Measurements from ENCODE around the gene NF1.

The NF1 gene

DNA sequence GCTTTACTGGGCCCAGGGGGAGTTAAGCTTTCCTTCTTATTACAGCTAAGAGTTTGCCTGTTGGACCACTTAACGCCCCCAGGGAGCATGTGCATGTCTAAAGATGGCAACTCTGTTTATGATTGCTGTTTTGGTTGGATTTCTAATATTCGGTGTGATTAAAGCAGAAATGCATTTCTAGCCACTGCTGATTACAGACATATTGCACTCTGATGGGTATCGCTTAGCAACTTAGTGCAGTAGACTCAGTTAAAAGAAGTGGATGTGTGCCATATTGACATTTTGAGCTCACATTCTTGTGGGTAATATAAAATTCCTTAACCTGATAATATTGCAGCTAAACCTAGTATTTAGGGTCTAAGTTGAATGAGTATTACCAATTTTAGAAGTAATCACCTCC lies 4.2 kb downstream of the NF1 start:
- Histone ChIP-seq H4K91ac (ENCODE audit: low read length) (no peak overlapping the region), H3K4me1 (ENCODE audit: control insufficient read depth, insufficient read depth, low read depth, low read length) (peaks cover 4% of the 10 kb centered on the region), H3K4me2 (ENCODE audit: low read length, poor library complexity, severe bottlenecking) (no peak overlapping the region), H2BK15ac (ENCODE audit: low read depth, poor library complexity, severe bottlenecking) (no peak overlapping the region), H2BK120ac (ENCODE audit: low read depth, low read length) (no peak overlapping the region), H3K27me3 (ENCODE audit: control insufficient read depth in 1 of 2, insufficient read depth in 1 of 2, low read length in 2 of 2) (no peaks in the 10 kb centered on the region), H2BK12ac (ENCODE audit: low read length in 2 of 2) (no peak overlapping the region), H2BK5ac (ENCODE audit: low read depth, low read length, poor library complexity, severe bottlenecking) (no peak overlapping the region), H2AFZ (ENCODE audit: low read depth, low read length) (no peak overlapping the region), H3K14ac (ENCODE audit: low read length in 2 of 2) (no peak overlapping the region), H2AK5ac (ENCODE audit: low read length, severe bottlenecking) (no peak overlapping the region), H3K4ac (ENCODE audit: low read depth in 1 of 2, low read length in 2 of 2) (no peak overlapping the region), H4K8ac (ENCODE audit: low read length) (no peak overlapping the region), H3K23ac (ENCODE audit: low read length in 2 of 2) (no peak overlapping the region), H3K4me3 (ENCODE audit: insufficient read depth in 1 of 2, low read depth in 1 of 2, low read length in 2 of 2) (no peak overlapping the region), H3K9me3 (ENCODE audit: control insufficient read depth, low read length) (no peaks in the 10 kb centered on the region), H3K27ac (ENCODE audit: low read length, poor library complexity, severe bottlenecking) (no peak overlapping the region), H3K18ac (ENCODE audit: low read depth in 1 of 2, low read length in 2 of 2) (no peak overlapping the region), H3K79me1 (replicated peaks; ENCODE audit: low read length, poor library complexity, severe bottlenecking) (peaks cover 3% of the 10 kb centered on the region), H3K36me3 (ENCODE audit: control insufficient read depth in 1 of 2, insufficient read depth in 2 of 2, low read depth in 1 of 2, low read length in 2 of 2) (no peaks in the 10 kb centered on the region), H3K9ac (ENCODE audit: low read length) (no peak overlapping the region)
- whole genome bisulfite sequencing, result 97% methylated on average over 3 of the region's 3 CpGs
- no peak for DNase-seq

DNA sequence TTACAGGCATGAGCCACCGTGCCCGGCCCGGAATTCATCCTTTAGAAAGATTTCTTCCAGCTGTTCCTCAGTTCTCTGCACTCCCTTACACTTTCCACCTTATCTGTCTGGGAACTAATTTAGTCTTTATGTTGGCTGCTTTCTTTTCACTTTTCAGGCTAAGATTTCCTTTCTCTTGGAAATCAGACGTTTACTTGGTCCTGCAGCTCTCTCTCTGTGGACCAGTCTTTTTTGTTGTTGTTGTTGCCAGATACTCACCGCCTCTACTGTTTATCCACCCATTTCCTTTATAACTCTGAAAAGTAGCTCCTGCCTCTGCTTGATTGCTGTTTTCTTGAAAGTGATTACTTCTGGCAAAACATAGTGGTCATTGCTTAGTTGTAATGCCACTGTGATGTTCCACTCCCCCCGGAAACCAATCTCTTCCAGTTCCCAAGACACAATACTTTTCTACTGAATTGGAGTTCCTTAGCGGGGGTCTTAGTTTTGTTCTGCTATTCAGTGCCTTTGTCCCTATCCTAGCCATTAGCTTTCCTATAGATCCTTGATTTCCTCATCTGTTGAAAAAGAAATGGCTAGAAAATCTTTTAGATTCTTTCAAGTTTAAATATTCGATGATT lies 6.2 kb downstream of the NF1 start:
- Histone ChIP-seq H3K4ac (ENCODE audit: low read depth in 1 of 2, low read length in 2 of 2) (no peak overlapping the region), H3K36me3 (ENCODE audit: control insufficient read depth in 1 of 2, insufficient read depth in 2 of 2, low read depth in 1 of 2, low read length in 2 of 2) (no peaks in the 10 kb centered on the region), H3K18ac (ENCODE audit: low read depth in 1 of 2, low read length in 2 of 2) (no peak overlapping the region), H3K79me1 (replicated peaks; ENCODE audit: low read length, poor library complexity, severe bottlenecking) (peaks cover 5% of the 10 kb centered on the region), H2AK5ac (ENCODE audit: low read length, severe bottlenecking) (peak overlapping the region; percentile 36), H3K14ac (ENCODE audit: low read length in 2 of 2) (no peak overlapping the region), H3K27ac (ENCODE audit: low read length, poor library complexity, severe bottlenecking) (no peak overlapping the region), H3K4me3 (ENCODE audit: insufficient read depth in 1 of 2, low read depth in 1 of 2, low read length in 2 of 2) (no peak overlapping the region), H3K23ac (ENCODE audit: low read length in 2 of 2) (no peak overlapping the region), H3K9ac (ENCODE audit: low read length) (no peak overlapping the region), H2AFZ (ENCODE audit: low read depth, low read length) (no peak overlapping the region), H3K27me3 (ENCODE audit: control insufficient read depth in 1 of 2, insufficient read depth in 1 of 2, low read length in 2 of 2) (no peaks in the 10 kb centered on the region), H2BK15ac (ENCODE audit: low read depth, poor library complexity, severe bottlenecking) (no peak overlapping the region), H2BK12ac (ENCODE audit: low read length in 2 of 2) (no peak overlapping the region), H3K4me1 (ENCODE audit: control insufficient read depth, insufficient read depth, low read depth, low read length) (peaks cover 4% of the 10 kb centered on the region), H3K9me3 (ENCODE audit: control insufficient read depth, low read length) (no peaks in the 10 kb centered on the region), H3K4me2 (ENCODE audit: low read length, poor library complexity, severe bottlenecking) (no peak overlapping the region), H2BK5ac (ENCODE audit: low read depth, low read length, poor library complexity, severe bottlenecking) (no peak overlapping the region), H2BK120ac (ENCODE audit: low read depth, low read length) (no peak overlapping the region), H4K8ac (ENCODE audit: low read length) (no peak overlapping the region), H4K91ac (ENCODE audit: low read length) (no peak overlapping the region)
- WGBS, result 69% methylated on average over 6 of the region's 8 CpGs
- peak; percentile 21 for DNase-seq

DNA sequence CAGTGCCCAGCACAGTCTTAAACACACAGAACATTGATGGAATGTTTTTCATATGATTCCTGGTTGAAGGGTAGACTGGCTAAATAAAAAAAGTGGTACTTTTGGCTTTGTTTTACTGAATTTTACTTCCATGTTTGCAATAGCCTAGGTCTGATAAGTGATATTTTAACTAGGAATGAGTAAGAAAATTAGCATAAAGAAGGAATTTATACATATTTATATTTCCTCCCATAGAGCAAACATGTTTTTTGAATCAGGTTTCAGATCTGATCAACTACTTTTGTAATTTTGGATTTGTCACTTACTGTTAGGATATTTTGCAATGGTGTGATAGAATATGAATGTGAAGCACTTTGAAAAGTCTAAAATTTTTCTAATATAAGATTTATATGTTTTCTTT lies 7.2 kb downstream of the NF1 start:
- no peak overlapping the region for H2AK5ac ChIP-seq (ENCODE audit: low read length, severe bottlenecking)
- H2BK12ac ChIP-seq (ENCODE audit: low read length in 2 of 2), result no peak overlapping the region
- H2BK15ac ChIP-seq (ENCODE audit: low read depth, poor library complexity, severe bottlenecking), result no peak overlapping the region
- H3K27me3 ChIP-seq (ENCODE audit: control insufficient read depth in 1 of 2, insufficient read depth in 1 of 2, low read length in 2 of 2), result no peaks in the 10 kb centered on the region
- no peak overlapping the region for H2AFZ ChIP-seq (ENCODE audit: low read depth, low read length)
- H3K4me3 ChIP-seq (ENCODE audit: insufficient read depth in 1 of 2, low read depth in 1 of 2, low read length in 2 of 2), result no peak overlapping the region
- H3K36me3 ChIP-seq (ENCODE audit: control insufficient read depth in 1 of 2, insufficient read depth in 2 of 2, low read depth in 1 of 2, low read length in 2 of 2), result no peaks in the 10 kb centered on the region
- no peak overlapping the region for H4K8ac ChIP-seq (ENCODE audit: low read length)
- H2BK120ac ChIP-seq (ENCODE audit: low read depth, low read length), result no peak overlapping the region
- H2BK5ac ChIP-seq (ENCODE audit: low read depth, low read length, poor library complexity, severe bottlenecking), result no peak overlapping the region
- H3K9me3 ChIP-seq (ENCODE audit: control insufficient read depth, low read length), result no peaks in the 10 kb centered on the region
- H3K14ac ChIP-seq (ENCODE audit: low read length in 2 of 2), result no peak overlapping the region
- no peak overlapping the region for H3K23ac ChIP-seq (ENCODE audit: low read length in 2 of 2)
- no peak overlapping the region for H3K9ac ChIP-seq (ENCODE audit: low read length)
- H3K27ac ChIP-seq (ENCODE audit: low read length, poor library complexity, severe bottlenecking), result no peak overlapping the region
- H3K79me1 ChIP-seq (replicated peaks; ENCODE audit: low read length, poor library complexity, severe bottlenecking), result peaks cover 5% of the 10 kb centered on the region
- H3K4me2 ChIP-seq (ENCODE audit: low read length, poor library complexity, severe bottlenecking), result no peak overlapping the region
- H4K91ac ChIP-seq (ENCODE audit: low read length), result no peak overlapping the region
- H3K4ac ChIP-seq (ENCODE audit: low read depth in 1 of 2, low read length in 2 of 2), result no peak overlapping the region
- no peak overlapping the region for H3K18ac ChIP-seq (ENCODE audit: low read depth in 1 of 2, low read length in 2 of 2)
- no peak for DNase-seq
- peaks cover 4% of the 10 kb centered on the region for H3K4me1 ChIP-seq (ENCODE audit: control insufficient read depth, insufficient read depth, low read depth, low read length)

DNA sequence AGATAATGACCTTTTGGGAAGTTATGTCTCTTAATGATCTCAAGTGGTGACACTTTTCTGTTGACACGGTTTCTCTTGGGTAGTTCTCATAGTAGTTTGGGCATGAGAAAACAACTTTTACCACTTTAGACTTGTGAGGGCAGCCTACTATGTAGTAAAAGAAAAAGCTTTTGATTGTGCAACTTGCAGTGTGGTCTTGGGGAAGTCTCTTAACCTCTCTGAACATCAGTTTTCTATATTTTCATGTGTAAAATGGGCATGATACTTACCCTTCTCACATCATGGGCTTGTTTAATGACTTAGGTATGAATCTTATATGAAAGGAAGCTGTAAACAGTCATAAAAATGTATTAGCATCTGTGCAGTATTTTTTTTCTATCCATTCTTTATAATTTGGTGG lies 11.2 kb downstream of the NF1 start:
- Histone ChIP-seq H3K4me3 (ENCODE audit: insufficient read depth in 1 of 2, low read depth in 1 of 2, low read length in 2 of 2) (no peak overlapping the region), H3K4ac (ENCODE audit: low read depth in 1 of 2, low read length in 2 of 2) (no peak overlapping the region), H3K4me2 (ENCODE audit: low read length, poor library complexity, severe bottlenecking) (no peak overlapping the region), H2BK15ac (ENCODE audit: low read depth, poor library complexity, severe bottlenecking) (no peak overlapping the region), H4K91ac (ENCODE audit: low read length) (no peak overlapping the region), H3K27ac (ENCODE audit: low read length, poor library complexity, severe bottlenecking) (no peak overlapping the region), H3K18ac (ENCODE audit: low read depth in 1 of 2, low read length in 2 of 2) (no peak overlapping the region), H3K79me1 (replicated peaks; ENCODE audit: low read length, poor library complexity, severe bottlenecking) (peaks cover 5% of the 10 kb centered on the region), H3K27me3 (ENCODE audit: control insufficient read depth in 1 of 2, insufficient read depth in 1 of 2, low read length in 2 of 2) (no peaks in the 10 kb centered on the region), H4K8ac (ENCODE audit: low read length) (no peak overlapping the region), H3K14ac (ENCODE audit: low read length in 2 of 2) (no peak overlapping the region), H3K9me3 (ENCODE audit: control insufficient read depth, low read length) (no peaks in the 10 kb centered on the region), H2BK5ac (ENCODE audit: low read depth, low read length, poor library complexity, severe bottlenecking) (no peak overlapping the region), H2AFZ (ENCODE audit: low read depth, low read length) (no peak overlapping the region), H3K9ac (ENCODE audit: low read length) (no peak overlapping the region), H3K36me3 (ENCODE audit: control insufficient read depth in 1 of 2, insufficient read depth in 2 of 2, low read depth in 1 of 2, low read length in 2 of 2) (no peaks in the 10 kb centered on the region), H3K4me1 (ENCODE audit: control insufficient read depth, insufficient read depth, low read depth, low read length) (no peaks in the 10 kb centered on the region), H3K23ac (ENCODE audit: low read length in 2 of 2) (no peak overlapping the region), H2AK5ac (ENCODE audit: low read length, severe bottlenecking) (no peak overlapping the region), H2BK120ac (ENCODE audit: low read depth, low read length) (no peak overlapping the region), H2BK12ac (ENCODE audit: low read length in 2 of 2) (no peak overlapping the region)
- DNase-seq, result no peak
- 92% methylated on average over 1 of the region's 1 CpG for WGBS
